Keratinocyte (primary cell): ENCODE measurements around the gene FLNB.

Source experiments
- CTCF ChIP-seq, 3 experiments: IDR thresholded peaks in 1 of 3; conservative IDR thresholded peaks in 1 of 3; optimal IDR thresholded peaks in 1 of 3; 2 replicates in 2 of 3; 3 replicates in 1 of 3; pipeline versions ENCODE3 to v1.5.1; 2011; ENCODE audit warnings: low read length in 3 of 3, mild to moderate bottlenecking in 3 of 3, moderate library complexity in 2 of 3, control low read depth in 1 of 3, inconsistent platforms in 1 of 3; ENCODE audit not compliant: insufficient read depth in 2 of 3; ENCODE audit errors: extremely low read depth in 1 of 3
- EZH2 ChIP-seq: IDR thresholded peaks from one replicate; pipeline ENCODE4 v1.6.1; 2012; ENCODE audit warnings: inconsistent platforms, mild to moderate bottlenecking, low read length, moderate library complexity

DNA sequence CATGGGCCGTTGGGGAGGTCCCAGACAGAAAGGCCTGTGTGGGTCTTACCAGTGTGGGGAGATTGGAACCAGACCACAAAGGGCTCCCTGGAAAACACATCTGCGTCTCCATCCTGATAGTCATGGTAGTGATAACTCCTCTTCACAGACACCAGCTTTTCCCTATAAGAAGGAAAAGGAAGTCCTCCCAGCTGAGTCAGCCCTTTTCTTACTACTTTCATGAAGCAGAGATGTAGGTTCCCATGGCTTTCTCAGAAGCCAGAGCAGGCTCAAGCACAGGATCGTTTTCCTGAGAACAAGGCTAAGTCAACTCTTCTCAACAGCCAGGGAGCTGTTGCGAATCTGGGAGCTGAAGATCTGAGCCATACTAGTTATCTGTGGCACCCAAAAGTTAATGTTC, 196.5 kb downstream of the FLNB start:
- TF ChIP-seq CTCF (optimal IDR thresholded peaks at IDR 0.05 in 1 of 3, IDR thresholded peaks at IDR 0.05 in 1 of 3, conservative IDR thresholded peaks at IDR 0.05 in 1 of 3; ENCODE audit: extremely low read depth in 1 of 3, insufficient read depth in 2 of 3, low read length in 3 of 3), result no peak
- TF ChIP-seq EZH2, result no peak
